ENCODE measurements around the gene WDR70.

- TF ChIP-seq POLR2A (IDR thresholded peaks at IDR 0.05) = no peak
- no peak for TF ChIP-seq CTCF (IDR thresholded peaks at IDR 0.05)
- TF ChIP-seq POLR2AphosphoS5 (IDR thresholded peaks at IDR 0.05) = no peak
- no peak for TF ChIP-seq EP300 (IDR thresholded peaks at IDR 0.05)
Measured at GRCh38 chr5:37557734-37558293, 178.7 kb downstream of the WDR70 start.

All from suprapubic skin (tissue), 4 donors.